GDM1 (cell line): ENCODE measurements around the gene TXNDC5.

ENCODE experiments used
- DNase-seq: peaks from one replicate; lab custom pipeline; 2025; lab: John Stamatoyannopoulos, UW

The TXNDC5 gene

DNA sequence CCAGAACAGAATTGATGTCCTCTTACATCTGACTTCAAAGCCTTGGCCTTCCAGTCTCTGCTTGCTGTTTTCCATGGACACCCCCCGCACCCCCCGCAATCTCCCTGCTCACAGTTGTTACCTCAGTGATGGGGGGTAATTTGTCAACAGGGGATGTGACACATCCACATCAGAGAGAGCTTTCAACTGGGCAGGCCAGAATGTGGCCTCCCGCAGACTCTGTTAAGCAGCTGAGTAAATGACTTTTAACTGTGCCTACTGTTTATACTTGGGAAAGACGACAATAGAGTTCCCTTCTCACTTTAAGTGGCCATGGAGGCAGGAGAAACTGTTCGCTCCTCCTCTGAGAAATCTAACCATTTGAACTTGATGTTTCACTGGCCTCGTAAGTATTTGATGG lies 51.0 kb downstream of the TXNDC5 start:
- DNase-seq = no peak

DNA sequence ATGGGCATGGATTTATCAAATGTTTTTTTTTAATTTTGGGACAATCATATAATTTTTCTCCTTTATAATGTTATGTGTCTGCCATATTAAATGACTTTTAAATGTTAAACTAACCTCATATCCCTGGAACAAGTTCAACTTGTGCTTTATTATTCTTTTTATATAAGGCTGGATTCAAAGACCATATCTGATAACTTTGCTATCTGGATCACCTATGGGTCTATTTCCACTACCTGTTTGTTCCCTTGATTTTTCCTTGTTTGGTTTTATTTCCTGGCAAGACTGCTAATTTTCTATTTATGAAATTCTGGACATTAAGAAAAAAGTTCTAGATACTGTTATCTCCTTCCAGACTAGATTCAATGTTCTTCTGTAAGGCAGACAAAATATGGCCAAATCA lies 58.8 kb downstream of the TXNDC5 start:
- no peak for DNase-seq

- DNase-seq = no peak
These were observed 62.4 kb downstream of the TXNDC5 start for GRCh38 chr6:7848229-7848628.

- DNase-seq = no peak
These were observed 63.4 kb downstream of the TXNDC5 start for GRCh38 chr6:7846966-7847818.

- DNase-seq = no peak
These were observed 68.7 kb downstream of the TXNDC5 start for GRCh38 chr6:7841781-7842468.

GRCh38 chr6:7836371-7837026 lies 74.1 kb downstream of the TXNDC5 start:
- no peak for DNase-seq

GRCh38 chr6:7833751-7834070 lies 76.9 kb downstream of the TXNDC5 start:
- no peak for DNase-seq

DNA sequence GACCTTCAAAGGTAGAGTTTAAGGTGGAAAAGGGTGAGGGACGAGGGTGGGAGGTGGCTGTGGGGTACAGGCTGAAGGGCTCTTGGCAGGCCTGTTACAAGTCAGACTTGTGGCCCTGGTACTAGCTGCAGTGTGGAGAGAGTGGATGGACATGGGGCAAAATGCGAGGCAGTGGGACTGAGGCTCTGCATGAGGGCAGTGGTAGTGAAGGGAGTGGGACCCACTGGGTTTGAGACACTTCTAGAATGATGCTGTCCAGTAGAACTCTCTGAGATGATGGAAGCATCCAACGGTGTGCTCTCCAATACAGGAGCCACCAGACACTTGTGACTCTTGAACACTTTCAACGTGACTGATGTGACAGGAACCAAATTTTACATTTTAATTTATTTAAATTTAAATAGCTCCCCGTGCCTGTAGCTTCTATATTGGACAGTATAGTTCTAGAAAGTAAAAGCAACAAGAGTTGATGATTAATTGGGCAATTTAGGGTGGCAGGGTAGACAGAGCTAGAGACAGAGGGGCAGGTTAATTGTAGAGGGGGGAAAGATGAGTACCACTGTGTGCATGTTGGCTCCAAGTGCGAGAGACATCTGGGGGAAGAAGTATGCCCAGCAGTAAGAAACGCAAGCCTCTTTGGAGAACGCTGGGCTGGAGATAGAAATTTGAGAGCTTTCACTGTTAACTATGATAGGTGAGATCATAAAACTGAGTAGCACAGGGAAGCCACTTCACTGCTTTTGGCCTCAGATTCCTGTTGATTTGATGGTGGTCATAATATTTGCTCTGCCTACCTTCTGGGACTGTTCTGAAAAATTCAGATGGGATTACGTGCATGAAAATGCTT lies 77.5 kb downstream of the TXNDC5 start:
- no peak for DNase-seq
